Measurements from ENCODE around the gene DISC1. TPM values are rescaled to one million over a fixed set of nuclear protein-coding genes. Genes with fewer than 3 reads are reported as not detected.
"Not testable (repeated sequence)": the region's sequence is repeated elsewhere in the genome, so short reads cannot be mapped to it uniquely, and the experiment has no call there.

The DISC1 gene
- polyA plus RNA-seq, 1 donor from 2014 or later: 0.84 TPM

DNA sequence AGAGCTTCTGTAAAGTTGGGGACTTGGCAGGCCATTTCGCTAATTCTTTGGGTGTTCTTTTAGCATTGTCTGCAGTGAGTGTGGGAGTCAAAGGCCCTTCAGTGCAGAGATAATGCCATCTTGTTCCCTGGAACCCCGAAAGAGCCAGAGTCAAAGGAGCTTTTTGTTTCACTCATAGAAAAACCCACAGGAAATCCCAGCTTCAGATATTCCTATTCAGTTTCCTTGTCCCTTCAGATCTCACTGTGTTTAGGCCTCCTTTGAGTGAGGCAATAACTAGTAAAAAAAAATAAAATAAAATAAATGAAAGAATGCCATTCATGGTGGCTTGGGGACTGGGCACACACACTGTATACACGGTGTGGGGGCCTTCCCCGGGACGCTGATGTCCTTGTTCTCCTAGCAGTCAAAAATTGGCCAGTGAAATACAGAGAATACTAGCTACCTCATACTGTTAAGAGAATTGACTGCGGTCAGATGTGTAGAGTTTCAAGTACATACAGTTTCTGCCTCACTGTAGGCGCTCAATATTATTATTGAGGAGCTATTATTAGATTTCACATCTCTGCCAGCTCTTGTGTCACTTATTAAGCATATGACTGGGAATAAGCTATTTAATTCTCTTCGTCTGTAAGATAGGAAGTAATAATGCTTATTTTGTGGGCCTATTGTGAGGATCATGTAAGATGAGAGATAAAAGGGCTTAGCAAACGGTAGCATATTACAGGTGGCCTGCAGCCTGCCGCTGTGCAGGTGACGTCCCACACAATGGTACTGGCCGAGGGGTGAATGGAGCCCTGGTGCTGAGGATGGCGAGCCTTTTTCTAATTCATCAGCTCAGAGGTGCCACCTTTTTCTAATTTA lies 16.7 kb downstream of the DISC1 start:
- Histone ChIP-seq H3F3A (ENCODE audit: insufficient read depth, low read length, poor library complexity, severe bottlenecking) (no peaks in the 10 kb centered on the region), H3K9me3 (ENCODE audit: low read length) (no peaks in the 10 kb centered on the region)

DNA sequence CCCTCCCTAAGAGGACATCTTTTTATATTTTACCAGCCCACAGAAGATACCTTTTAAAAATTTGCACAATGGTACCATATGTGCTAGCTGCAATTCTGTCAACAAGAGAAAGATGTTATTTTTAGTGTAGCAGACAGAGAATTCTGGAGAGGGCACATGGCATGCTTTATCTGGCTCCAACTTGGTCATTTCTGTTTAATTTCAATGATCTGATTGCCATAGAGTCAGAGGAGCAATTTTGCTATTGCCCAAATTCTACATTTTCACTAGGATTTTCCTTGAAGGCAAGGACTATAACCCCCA lies 17.3 kb downstream of the DISC1 start:
- H3K4me2 ChIP-seq (ENCODE audit: low read length): no peak overlapping the region
- H2AFZ ChIP-seq (ENCODE audit: low read depth, low read length): no peak overlapping the region
- H3K9ac ChIP-seq (ENCODE audit: low read length): no peak overlapping the region
- no peaks in the 10 kb centered on the region for H3F3A ChIP-seq (ENCODE audit: insufficient read depth, low read length, poor library complexity, severe bottlenecking)
- H3K4me3 ChIP-seq (ENCODE audit: low read length): no peak overlapping the region
- no peaks in the 10 kb centered on the region for H3K27me3 ChIP-seq (ENCODE audit: insufficient read depth, low read depth, low read length)
- no peaks in the 10 kb centered on the region for H4K20me1 ChIP-seq (ENCODE audit: insufficient read depth)
- no peaks in the 10 kb centered on the region for H3K9me3 ChIP-seq (ENCODE audit: low read length)
- no peak overlapping the region for H3K27ac ChIP-seq (ENCODE audit: low read length)
- no peaks in the 10 kb centered on the region for H3K9me2 ChIP-seq (ENCODE audit: insufficient read depth, low read length)
- no peaks in the 10 kb centered on the region for H3K79me2 ChIP-seq (replicated peaks; ENCODE audit: insufficient read depth, low read length)
- H3K36me3 ChIP-seq (ENCODE audit: insufficient read depth, low read length): no peaks in the 10 kb centered on the region
- TF ChIP-seq POLR2AphosphoS5 (IDR thresholded peaks at IDR 0.05) (no peak), MXI1 (conservative IDR thresholded peaks at IDR 0.05; ENCODE audit: poor library complexity, severe bottlenecking) (no peak), TAF1 (IDR thresholded peaks at IDR 0.05; ENCODE audit: low read depth) (no peak), RAD21 (conservative IDR thresholded peaks at IDR 0.05) (no peak), SMC3 (conservative IDR thresholded peaks at IDR 0.05; ENCODE audit: poor library complexity) (no peak), EZH2 (IDR thresholded peaks at IDR 0.05; ENCODE audit: borderline replicate concordance, insufficient read depth, low read length, poor library complexity, severe bottlenecking) (no peak), EP300 (conservative IDR thresholded peaks at IDR 0.05; ENCODE audit: poor library complexity, severe bottlenecking) (no peak)
- TF ChIP-seq, protein P1, sequence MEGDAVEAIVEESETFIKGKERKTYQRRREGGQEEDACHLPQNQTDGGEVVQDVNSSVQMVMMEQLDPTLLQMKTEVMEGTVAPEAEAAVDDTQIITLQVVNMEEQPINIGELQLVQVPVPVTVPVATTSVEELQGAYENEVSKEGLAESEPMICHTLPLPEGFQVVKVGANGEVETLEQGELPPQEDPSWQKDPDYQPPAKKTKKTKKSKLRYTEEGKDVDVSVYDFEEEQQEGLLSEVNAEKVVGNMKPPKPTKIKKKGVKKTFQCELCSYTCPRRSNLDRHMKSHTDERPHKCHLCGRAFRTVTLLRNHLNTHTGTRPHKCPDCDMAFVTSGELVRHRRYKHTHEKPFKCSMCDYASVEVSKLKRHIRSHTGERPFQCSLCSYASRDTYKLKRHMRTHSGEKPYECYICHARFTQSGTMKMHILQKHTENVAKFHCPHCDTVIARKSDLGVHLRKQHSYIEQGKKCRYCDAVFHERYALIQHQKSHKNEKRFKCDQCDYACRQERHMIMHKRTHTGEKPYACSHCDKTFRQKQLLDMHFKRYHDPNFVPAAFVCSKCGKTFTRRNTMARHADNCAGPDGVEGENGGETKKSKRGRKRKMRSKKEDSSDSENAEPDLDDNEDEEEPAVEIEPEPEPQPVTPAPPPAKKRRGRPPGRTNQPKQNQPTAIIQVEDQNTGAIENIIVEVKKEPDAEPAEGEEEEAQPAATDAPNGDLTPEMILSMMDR (IDR thresholded peaks at IDR 0.05; ENCODE audit: poor library complexity, severe bottlenecking): no peak
- TF ChIP-seq, protein P2, sequence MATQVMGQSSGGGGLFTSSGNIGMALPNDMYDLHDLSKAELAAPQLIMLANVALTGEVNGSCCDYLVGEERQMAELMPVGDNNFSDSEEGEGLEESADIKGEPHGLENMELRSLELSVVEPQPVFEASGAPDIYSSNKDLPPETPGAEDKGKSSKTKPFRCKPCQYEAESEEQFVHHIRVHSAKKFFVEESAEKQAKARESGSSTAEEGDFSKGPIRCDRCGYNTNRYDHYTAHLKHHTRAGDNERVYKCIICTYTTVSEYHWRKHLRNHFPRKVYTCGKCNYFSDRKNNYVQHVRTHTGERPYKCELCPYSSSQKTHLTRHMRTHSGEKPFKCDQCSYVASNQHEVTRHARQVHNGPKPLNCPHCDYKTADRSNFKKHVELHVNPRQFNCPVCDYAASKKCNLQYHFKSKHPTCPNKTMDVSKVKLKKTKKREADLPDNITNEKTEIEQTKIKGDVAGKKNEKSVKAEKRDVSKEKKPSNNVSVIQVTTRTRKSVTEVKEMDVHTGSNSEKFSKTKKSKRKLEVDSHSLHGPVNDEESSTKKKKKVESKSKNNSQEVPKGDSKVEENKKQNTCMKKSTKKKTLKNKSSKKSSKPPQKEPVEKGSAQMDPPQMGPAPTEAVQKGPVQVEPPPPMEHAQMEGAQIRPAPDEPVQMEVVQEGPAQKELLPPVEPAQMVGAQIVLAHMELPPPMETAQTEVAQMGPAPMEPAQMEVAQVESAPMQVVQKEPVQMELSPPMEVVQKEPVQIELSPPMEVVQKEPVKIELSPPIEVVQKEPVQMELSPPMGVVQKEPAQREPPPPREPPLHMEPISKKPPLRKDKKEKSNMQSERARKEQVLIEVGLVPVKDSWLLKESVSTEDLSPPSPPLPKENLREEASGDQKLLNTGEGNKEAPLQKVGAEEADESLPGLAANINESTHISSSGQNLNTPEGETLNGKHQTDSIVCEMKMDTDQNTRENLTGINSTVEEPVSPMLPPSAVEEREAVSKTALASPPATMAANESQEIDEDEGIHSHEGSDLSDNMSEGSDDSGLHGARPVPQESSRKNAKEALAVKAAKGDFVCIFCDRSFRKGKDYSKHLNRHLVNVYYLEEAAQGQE (IDR thresholded peaks at IDR 0.05; ENCODE audit: borderline replicate concordance): no peak

More for the DNA sequence above, 16.7 kb downstream of the DISC1 start:
- TF ChIP-seq EP300 (conservative IDR thresholded peaks at IDR 0.05; ENCODE audit: poor library complexity, severe bottlenecking) (no peak), POLR2AphosphoS5 (IDR thresholded peaks at IDR 0.05) (no peak), EZH2 (IDR thresholded peaks at IDR 0.05; ENCODE audit: borderline replicate concordance, insufficient read depth, low read length, poor library complexity, severe bottlenecking) (no peak), TAF1 (IDR thresholded peaks at IDR 0.05; ENCODE audit: low read depth) (no peak), MXI1 (conservative IDR thresholded peaks at IDR 0.05; ENCODE audit: poor library complexity, severe bottlenecking) (no peak), RAD21 (conservative IDR thresholded peaks at IDR 0.05) (no peak), SMC3 (conservative IDR thresholded peaks at IDR 0.05; ENCODE audit: poor library complexity) (no peak)
- TF ChIP-seq, protein P1 (IDR thresholded peaks at IDR 0.05; ENCODE audit: poor library complexity, severe bottlenecking): no peak
- TF ChIP-seq, protein P2 (IDR thresholded peaks at IDR 0.05; ENCODE audit: borderline replicate concordance): no peak
- H3K36me3 ChIP-seq (ENCODE audit: insufficient read depth, low read length): no peaks in the 10 kb centered on the region
- H3K27me3 ChIP-seq (ENCODE audit: insufficient read depth, low read depth, low read length): no peaks in the 10 kb centered on the region
- H3K4me3 ChIP-seq (ENCODE audit: low read length): no peak overlapping the region
- H3K79me2 ChIP-seq (replicated peaks; ENCODE audit: insufficient read depth, low read length): no peaks in the 10 kb centered on the region
- no peak overlapping the region for H3K27ac ChIP-seq (ENCODE audit: low read length)
- no peak overlapping the region for H3K4me2 ChIP-seq (ENCODE audit: low read length)
- no peak overlapping the region for H3K9ac ChIP-seq (ENCODE audit: low read length)
- no peaks in the 10 kb centered on the region for H3K9me2 ChIP-seq (ENCODE audit: insufficient read depth, low read length)
- no peak overlapping the region for H2AFZ ChIP-seq (ENCODE audit: low read depth, low read length)
- no peaks in the 10 kb centered on the region for H4K20me1 ChIP-seq (ENCODE audit: insufficient read depth)

DNA sequence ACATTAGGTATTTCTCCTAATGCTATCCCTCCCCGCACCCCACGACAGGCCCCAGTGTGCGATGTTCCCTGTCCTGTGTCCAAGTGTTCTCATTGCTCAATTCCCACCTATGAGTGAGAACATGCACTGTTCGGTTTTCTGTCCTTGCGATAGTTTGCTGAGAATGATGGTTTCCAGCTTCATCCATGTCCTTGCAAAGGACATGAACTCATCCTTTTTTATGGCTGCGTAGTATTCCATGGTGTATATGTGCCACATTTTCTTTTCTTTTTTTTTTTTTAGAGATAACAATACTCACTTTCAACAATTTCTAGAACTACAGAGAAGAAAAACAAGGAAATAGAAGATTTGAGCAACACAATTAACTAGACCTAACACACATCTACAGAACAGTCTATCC lies 19.0 kb downstream of the DISC1 start:
- H3K4me2 ChIP-seq (ENCODE audit: low read length); H3K9me3 ChIP-seq (ENCODE audit: low read length); H2AFZ ChIP-seq (ENCODE audit: low read depth, low read length); H3K9ac ChIP-seq (ENCODE audit: low read length); H3K9me2 ChIP-seq (ENCODE audit: insufficient read depth, low read length); H3K27me3 ChIP-seq (ENCODE audit: insufficient read depth, low read depth, low read length); H3K4me3 ChIP-seq (ENCODE audit: low read length); H4K20me1 ChIP-seq (ENCODE audit: insufficient read depth); H3F3A ChIP-seq (ENCODE audit: insufficient read depth, low read length, poor library complexity, severe bottlenecking); H3K79me2 ChIP-seq (replicated peaks; ENCODE audit: insufficient read depth, low read length); H3K27ac ChIP-seq (ENCODE audit: low read length); H3K36me3 ChIP-seq (ENCODE audit: insufficient read depth, low read length): not testable (repeated sequence)

All from neural cell (in vitro differentiated cells).